Stimulated activated CD4-positive, alpha-beta T cell treated with anti-CD3 and anti-CD28 coated beads, TNF-alpha, amount 100 ng/mL, for 4 hours (primary cell): ENCODE results near the gene NLE1.
"Not testable (repeated sequence)": the region's sequence is repeated elsewhere in the genome, so short reads cannot be mapped to it uniquely, and the experiment has no call there.

ENCODE experiments used
- DNase-seq, 3 experiments: peaks; one replicate each; pipeline ENCODE4 v3.0.0-alpha.2; 2020; ENCODE audit warnings: low read depth in 3 of 3

Gene NLE1

GRCh38 chr17:35141681-35142466 is at the start of gene NLE1:
Gene NLE1, minus strand, starts transcription at chr17:35142303. Its CDS starts 28 bp downstream, at chr17:35142275.
- DNase-seq: peak; percentile 80 to 86 (median 80)

- no peak for DNase-seq
Measured at GRCh38 chr17:35191001-35191695, 49.0 kb upstream of the NLE1 start.

GRCh38 chr17:35189291-35189690 is 47.2 kb upstream of the NLE1 start:
- no peak for DNase-seq

- no peak for DNase-seq
Measured at GRCh38 chr17:35188111-35188510, 46.0 kb upstream of the NLE1 start.

DNA sequence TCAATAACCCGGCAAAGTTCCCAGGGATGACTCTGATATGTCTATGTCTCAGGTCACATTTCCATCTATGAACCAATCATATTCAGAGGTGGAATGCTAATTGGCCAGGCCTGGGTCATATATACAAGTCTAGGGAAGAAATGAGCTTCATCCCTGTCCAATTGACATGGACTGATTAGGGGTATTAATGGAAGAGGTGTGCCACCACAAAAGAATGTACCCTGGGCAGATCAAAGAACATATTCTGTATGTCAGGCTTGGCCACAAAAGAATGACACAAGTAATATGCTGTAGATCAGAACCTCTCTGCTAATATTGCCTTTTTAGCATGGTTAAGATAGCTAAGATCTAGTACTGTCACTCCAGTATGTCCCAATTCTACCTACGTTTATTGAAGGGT is 45.4 kb upstream of the NLE1 start:
- DNase-seq: no peak

DNA sequence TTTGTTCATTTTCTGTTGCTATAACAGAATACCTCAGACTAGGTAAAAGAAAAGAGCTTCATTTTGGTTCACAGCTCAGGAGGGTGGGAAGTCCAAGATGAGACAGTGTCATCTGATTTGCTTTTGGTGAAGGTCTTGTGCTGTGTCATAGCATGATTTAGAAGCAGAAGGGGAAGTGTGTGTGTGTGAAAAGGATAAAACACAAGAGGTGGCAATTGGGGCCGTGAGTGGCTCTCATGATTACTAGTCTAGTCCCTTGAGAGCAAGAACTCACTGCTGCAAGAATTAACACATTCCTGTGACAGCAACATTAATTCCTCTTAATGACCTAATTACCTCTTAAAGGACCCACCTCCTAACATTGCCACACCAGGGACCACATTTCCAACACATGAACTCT is 43.7 kb upstream of the NLE1 start:
- no peak for DNase-seq

GRCh38 chr17:35184274-35184673 is 42.2 kb upstream of the NLE1 start:
- DNase-seq: no peak

GRCh38 chr17:35183332-35183731 is 41.2 kb upstream of the NLE1 start:
- no peak for DNase-seq

DNA sequence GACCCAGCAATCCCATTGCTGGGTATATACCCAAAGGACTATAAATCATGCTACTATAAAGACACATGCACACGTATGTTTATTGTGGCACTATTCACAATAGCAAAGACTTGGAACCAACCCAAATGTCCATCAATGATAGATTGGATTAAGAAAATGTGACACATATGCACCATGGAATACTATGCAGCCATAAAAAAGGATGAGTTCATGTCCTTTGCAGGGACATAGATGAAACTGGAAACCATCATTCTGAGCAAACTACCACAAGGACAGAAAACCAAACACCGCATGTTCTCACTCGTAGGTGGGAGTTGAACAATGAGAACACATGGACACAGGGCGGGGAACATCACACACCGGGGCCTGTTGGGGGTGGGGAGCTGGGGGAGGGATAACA is 37.3 kb upstream of the NLE1 start:
- DNase-seq: not testable (repeated sequence)

GRCh38 chr17:35176897-35177296 is 34.8 kb upstream of the NLE1 start:
- DNase-seq: no peak

GRCh38 chr17:35175638-35176415 is 33.7 kb upstream of the NLE1 start:
- no peak for DNase-seq

DNA sequence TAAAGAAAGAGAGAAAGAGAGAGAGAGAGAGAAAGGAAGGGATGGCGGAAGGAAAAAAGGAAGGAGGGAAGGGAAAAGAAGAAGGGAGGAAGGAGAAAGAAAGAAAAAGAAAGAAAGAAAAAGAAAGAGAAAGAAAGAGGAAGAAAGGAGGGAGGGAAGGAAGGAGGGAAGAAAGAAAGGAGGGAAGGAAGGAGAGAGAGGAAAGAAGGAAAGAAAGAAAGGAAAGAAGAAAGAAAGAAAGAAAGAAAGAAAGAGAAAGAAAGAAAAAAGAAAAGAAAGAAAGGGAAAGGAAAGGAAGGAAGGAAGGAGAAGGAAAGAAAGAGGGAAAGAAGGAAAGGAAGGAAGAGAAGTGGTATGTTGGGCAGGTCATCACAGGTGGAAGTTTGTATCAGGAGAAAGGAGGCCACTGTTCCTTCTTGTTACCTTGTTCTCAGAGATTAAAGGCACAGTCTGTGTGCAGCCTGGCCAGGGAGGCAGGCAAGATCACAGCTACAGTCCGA is 32.8 kb upstream of the NLE1 start:
- DNase-seq: no peak

DNA sequence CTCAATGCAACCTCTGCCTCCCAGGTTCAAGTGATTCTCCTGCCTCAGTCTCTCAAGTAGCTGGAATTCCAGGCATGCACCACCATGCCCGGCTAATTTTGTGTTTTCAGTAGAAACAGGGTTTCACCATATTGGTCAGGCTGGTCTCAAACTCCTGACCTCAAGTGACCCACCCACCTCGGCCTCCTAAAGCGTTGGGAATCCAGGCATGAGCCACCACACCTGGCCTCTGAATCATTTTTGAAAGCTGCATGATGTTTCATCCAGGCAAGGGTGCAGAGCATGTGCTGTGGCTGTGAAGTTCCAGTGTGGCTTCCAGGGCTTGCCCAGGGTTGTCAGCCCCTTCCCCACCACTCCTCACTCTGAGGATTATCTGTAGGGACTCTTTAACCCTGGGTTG is 30.2 kb upstream of the NLE1 start:
- DNase-seq: not testable (repeated sequence)

GRCh38 chr17:35171834-35172233 is 29.7 kb upstream of the NLE1 start:
- no peak for DNase-seq

DNA sequence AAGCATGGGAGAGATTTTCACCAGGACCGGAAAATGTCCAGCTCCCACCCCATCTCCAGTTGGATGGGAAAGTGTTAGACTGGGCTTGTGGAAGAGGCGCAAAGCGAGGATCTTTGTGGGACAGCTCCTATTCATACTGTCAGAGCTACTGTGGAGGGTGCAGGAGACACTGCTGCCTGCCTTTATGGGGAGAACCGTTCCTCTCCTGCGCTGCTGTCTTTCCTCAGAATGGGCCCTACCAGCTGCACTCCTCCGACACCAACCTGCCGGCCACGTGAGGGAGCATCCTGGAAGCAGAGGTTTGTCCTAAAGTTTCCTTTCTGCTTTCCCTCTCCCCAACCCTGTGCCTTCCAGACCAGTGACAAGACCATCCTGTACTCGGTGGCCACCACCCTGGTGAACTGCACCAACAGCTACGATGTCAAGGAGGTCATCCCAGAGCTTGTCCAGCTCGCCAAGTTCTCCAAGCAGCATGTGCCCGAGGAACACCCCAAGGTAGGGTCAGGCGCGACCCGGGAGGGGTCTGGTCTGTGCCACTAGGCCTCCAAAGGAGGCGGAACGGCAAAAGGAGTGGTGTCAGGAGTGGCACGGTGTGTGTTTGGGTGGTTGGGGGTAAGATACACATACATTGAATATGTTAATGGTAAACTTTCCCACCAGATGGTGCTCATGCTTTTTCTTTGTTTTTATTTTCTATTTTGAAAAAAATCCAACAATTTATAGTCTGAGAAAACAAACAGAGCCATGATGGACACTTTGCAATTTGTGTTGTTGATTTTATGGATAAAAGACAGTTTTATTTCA is 29.1 kb upstream of the NLE1 start:
- DNase-seq: no peak

GRCh38 chr17:35169835-35170363 is 27.8 kb upstream of the NLE1 start:
- DNase-seq: no peak

DNA sequence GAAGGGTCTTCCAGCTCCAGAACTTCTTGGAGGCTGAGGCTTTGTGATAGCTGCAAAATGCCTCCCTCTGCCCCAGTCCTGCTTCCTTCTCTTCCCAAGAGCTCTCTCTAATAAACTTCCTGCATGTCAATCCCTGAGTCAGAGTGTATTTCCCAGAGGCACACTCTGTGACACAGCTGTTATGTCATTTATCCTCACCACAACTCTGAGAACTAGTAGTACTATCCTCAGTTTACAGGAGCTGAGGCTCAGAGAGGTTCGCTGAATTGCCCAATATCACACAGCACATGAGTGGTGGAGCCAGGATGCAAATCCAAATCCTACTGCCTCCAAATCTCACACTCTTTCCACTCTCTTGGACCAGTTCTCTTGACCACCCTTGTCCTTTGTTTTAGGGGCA is 25.6 kb upstream of the NLE1 start:
- no peak for DNase-seq

- no peak for DNase-seq
Measured at GRCh38 chr17:35167046-35167445, 24.9 kb upstream of the NLE1 start.

DNA sequence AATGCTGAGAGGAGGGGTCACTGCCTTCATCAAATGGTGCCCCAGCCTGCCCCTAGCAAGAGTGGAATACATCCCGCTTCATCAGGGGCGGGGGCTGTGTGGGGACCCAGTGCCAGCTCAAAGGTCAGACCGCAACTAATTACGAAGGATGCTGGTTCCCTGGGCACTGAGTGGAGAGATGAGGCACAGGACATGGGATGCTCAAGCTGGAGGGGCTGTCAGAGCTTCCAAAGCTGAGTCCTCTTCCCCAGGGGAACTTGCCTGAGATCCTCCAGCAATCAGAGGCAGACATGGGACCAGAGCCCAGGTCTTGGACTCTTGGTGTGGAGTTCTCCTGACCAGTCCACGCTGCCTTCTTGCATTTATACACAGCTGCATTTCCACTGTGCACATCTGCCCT is 24.4 kb upstream of the NLE1 start:
- DNase-seq: no peak

DNA sequence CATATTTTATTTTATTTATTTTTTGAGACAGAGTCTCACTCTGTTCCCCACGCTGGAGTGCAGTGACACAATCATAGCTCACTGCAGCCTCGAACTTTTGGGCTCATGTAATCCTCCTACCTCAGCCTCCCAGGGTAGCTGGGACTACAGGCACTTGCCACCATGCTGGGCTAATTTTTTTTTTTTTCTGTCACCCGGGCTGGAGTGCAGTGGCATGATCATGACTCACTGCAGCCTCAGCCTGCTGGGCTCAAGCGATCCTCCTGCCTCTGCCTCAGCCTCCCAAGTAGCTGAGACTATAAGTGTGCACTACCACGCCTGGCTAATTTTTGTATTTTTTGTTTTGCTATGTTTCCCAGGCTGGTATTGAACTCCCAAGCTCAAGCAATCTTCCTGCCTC is 22.6 kb upstream of the NLE1 start:
- DNase-seq: no peak

- no peak for DNase-seq
Measured at GRCh38 chr17:35163886-35164285, 21.8 kb upstream of the NLE1 start.
